SHP77 (cell line): ENCODE results near the gene ZNF750.

Source experiments
- DNase-seq, 2 experiments: peaks; one replicate each; lab custom pipeline; 2025; lab: John Stamatoyannopoulos, UW

ZNF750 gene

DNA sequence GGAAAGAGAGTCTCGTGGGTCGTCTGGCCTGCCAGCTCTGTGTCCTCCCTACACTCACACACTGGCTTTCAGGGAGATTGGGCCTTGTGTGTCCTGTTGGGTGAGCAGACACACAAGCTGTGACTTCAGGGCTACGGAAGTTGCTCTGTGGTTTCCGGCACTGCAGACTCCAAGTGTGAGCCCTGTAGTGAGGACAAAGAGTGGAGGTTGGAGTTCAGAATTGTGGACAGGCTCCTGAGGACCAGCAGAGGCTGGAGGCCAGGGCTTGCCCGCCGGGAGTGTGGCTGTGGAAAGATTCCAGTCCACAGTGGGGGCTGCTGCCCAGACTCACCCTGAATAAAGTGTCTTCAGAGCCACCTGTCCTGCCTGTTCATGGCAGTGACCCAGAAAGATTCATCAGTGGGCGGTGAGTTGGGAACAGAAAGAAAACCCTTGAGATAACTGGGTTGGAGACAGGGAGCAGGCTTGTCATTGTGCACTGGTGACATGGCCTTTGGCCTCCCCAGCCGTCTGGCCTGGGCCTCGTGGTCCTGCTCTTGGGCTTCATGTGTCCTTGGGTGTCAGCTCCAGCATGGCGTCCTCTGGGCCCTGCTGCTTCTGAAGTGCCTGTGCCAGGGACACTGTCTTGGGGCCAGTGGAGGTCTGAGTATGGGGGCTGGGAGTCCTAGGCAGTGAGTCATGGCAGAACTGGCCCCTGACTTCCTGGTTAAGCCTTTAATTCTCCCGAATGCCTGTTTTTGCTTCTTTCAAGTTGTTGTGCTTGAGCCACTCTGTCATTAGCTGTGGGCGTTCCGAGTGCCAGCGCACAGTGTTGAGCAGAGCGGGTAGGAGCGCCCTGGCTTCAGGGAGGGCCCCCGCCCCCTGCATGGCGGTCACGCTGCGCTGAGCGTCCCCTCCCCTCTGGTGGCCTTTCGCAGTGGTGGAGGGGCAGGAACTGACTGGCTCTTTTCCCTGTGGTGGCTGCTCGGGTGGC is 19.9 kb upstream of the ZNF750 start:
- DNase-seq: no peak

DNA sequence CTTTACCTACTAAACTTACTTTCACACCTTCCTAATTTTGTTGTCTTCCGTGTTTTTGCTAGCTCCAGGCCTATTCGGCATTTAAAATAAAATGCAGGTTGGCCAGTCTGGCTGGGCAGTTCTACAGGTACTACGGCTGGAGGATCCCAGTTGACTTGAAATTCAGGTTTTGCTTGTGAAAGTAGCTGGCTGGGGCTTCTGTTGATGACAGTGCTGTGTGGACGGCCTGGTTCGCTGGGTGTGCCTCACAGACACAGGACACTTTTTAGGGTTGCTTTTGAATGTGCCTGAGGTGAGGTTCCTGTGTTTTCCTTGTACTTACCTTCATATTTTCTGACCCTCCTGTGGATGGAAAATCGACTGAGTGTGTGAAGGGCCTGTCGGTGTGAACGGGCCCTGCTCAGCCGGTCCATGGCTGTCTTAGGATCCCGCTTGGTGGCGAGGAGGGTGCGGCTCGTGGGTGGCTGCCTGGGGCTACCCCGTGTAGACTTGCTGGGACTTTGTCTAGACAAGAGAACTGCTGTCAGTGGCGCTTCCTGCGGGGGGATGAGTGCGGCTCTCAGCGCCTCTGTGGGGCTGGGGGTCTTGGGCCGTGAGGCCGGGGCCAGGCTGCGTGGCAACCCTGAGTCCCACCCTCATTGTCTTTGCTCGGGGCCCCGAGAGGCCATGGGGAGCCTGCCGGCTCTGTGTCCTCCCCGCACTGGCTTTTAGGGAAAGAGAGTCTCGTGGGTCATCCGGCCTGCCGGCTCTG is 18.7 kb upstream of the ZNF750 start:
- DNase-seq: no peak

DNA sequence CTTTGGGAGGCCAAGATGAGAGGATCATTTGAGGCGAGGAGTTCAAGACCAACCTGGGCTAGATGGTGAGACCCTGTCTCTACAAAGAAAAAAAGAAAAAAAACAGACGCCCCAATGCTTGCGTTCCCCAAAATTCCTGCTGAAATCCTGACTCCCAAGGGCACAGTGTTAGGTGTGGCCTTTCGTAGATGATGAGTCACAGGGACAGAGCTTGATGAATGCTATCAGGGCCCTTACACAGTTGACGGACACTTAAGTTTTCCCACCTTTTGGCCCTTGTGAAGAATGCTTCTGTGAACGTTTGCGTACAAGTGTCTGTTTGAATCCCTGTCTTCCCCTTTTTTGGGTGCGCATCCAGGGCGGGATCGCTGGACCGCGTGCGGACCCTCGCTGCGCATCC is 16.5 kb upstream of the ZNF750 start:
- no peak for DNase-seq

- DNase-seq: no peak
Measured at GRCh38 chr17:82854226-82854625, 14.4 kb upstream of the ZNF750 start.

- no peak for DNase-seq
Measured at GRCh38 chr17:82851381-82851780, 11.6 kb upstream of the ZNF750 start.

DNA sequence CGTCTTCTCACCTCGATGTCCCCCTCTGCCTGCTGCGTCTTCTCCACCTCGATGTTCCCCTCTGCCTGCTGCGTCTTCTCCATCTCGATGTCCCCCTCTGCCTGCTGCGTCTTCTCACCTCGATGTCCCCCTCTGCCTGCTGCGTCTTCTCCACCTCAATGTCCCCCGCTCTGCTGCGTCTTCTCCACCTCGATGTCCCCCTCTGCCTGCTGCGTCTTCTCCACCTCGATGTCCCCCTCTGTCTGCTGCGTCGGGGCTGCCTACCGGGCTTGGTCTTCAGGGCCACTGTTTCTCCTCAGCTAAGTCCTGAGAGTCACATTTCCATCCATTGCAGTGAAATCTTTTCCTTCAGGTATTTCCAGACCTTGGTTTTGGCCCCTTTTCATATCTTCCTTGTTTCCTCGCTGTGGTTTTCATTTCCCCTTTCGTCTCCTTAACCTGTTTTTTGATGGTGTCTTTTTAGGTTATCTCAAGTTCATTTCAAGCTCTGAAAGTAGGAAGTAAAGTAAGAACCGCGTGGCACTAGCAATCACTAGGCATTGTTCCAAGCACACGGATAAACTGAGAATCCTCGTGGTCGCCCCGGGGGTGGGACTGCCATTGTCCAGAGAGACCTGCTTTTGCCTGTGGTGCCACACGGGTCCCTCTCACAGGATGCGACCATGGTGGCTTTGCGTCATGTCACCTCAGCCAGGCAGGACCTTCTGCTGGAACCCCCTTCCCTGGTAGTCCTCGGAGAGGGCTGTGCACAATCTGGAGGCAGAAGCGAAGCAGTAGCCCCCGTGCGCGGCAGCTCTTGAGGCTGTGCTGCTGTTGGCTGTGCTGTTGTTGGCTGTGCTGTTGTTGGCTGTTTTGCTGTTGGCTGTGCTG is 9.5 kb upstream of the ZNF750 start:
- DNase-seq: no peak

GRCh38 chr17:82848022-82848592 is 8.3 kb upstream of the ZNF750 start:
- no peak for DNase-seq

- DNase-seq: no peak
Measured at GRCh38 chr17:82846061-82846691, 6.4 kb upstream of the ZNF750 start.

DNA sequence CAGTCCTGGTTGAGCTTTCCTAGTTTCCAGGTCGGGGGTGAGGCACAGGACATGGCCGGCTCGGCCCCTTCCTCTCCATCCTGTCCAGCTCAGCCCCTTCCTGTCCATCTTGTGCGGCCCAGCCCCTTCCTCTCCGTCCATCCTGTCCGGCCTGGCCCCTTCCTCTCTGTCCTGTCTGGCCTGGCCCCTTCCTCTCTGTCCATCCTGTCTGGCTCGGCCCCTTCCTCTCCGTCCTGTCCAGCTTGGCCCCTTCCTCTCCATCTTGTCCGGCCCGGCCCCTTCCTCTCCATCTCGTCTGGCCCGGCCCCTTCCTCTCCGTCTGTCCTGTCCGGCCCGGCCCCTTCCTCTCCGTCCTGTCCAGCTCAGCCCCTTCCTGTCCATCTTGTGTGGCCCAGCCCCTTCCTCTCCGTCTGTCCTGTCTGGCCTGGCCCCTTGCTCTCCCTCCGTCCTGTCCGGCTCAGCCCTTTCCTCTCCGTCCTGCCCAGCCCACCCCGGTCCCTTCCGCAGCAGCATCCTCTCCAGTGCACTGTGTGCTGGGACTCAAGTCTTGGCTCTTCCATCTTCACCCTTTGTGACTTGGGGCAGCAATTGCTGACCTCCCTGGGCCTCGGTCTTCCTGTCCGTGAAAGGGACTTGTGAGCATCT is 5.5 kb upstream of the ZNF750 start:
- DNase-seq: no peak

DNA sequence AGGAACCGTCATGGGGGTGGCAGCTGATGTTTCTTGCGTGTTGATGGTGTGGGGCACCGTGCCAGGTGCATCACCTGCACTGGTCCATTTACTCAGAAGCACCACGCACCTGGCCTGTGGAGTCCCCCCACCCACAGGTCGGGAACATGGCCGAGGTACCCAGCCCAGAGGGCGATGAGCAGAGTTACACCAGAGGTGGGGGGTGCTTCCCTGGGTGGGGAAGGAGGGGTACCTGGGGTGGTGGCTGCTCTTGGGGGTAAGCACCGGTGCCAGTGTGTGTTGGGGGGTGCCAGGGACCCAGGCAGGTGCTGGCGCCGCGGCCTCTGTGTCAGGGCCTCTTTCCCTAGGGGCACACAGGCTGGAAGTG is 5.0 kb upstream of the ZNF750 start:
- DNase-seq: no peak

- DNase-seq: no peak
Measured at GRCh38 chr17:82843904-82844680, 4.3 kb upstream of the ZNF750 start.

DNA sequence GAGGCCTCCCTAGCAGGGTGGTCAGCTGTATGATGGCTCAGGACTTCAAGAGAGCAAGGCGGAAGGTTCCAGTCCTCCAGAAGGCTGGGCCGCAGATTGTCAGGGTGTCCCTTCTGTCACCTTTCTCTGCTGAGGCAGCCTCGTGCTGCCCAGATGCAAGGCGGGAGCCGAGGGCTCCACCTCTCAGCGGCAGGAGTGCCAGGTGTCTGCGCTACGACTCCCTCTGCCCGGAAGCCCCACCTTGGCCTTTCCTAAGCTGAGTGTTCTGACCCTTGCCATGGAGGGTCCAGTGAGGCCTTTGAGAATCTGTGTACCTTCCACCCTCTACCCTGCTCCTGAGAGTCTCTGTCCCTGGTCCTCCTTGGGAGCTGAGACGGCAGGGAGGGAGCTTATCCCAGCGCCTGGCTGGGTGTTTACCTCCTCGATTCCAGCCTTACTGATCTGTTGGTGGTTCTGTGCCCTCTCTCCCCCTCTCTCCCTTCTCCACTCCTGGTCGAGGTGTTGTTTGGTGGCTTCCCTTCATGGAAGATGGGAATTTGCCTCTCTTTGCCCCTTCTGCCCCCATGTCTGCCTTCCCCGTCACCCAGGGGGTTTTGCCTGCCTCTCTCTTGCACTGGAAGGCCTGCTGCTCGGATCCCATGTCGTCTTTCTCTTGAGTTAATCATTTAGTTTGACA is 2.2 kb upstream of the ZNF750 start:
- no peak for DNase-seq

DNA sequence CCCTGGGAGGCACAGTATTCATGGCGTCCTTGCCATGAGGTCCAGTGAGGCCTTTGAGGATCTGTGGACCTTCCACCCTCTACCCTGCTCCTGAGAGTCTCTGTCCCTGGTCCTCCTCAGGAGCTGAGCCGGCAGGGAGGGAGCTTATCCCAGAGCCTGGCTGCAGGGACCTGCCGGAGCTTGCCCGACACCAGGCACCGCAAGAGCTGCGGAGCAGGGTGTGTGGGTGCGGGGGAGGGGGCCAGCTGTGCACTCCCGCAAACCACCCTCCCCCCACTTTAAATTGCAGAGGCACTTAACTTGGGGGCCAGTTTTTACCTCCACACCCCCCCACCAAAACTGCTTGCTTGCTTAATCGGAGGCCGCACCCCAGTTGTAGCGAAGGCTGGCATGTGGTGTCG is 609 bp upstream of the ZNF750 start:
- no peak for DNase-seq

GRCh38 chr17:82838386-82839063 is 1.3 kb downstream of the ZNF750 start:
- DNase-seq: no peak

DNA sequence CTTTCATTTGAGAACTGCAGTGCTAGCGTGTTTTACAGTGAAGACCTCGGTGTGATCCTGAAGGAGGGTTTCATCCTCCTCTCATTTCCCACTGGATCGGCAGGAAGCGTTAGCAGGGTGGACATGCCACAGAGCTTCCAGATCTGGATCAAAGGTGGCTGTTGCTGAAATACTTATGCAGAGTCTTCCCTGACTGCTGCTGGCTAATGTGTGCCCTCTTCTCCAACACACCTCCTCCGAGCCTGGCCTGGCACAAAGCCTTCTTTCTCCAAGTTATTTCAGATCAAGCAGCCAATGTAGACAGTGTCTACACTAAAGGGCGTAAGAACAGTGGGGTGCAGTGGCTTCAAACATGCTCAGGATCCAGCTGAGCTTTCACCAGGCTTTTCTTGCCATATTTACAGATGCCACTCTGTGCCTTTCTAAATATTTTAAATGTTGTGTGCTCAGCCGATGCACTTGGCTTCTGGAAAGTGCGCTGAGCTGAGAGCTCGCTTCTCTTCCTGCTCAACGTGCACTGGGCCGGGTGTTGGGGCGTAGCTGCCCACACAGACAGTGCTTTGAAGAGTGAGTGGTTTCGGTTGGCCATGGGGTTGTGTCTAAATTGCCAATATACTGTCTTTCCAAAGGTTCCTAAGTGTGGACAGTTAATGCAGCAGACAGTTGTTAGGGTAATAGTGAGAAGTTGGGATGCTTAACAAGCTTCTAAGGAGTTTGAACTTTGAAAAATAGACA is 2.1 kb downstream of the ZNF750 start:
- no peak for DNase-seq

- no peak for DNase-seq
Measured at GRCh38 chr17:82836823-82837357, 2.9 kb downstream of the ZNF750 start.

GRCh38 chr17:82835766-82836512 is 3.9 kb downstream of the ZNF750 start:
- no peak for DNase-seq
